NT2/D1 (cell line): ENCODE results near the gene AGRN.

Experiments used
- DNase-seq: peaks from one replicate; pipeline ENCODE4 v3.0.0-alpha.2; 2011; ENCODE audit warnings: low read depth, low spot score
- H3K27me3 ChIP-seq: 2 replicates; pipeline ENCODE4 v1.6.0; 2011; ENCODE audit warnings: mild to moderate bottlenecking; ENCODE audit not compliant: insufficient read length, insufficient read depth
- H3K36me3 ChIP-seq: 2 replicates; pipeline ENCODE4 v1.6.1; 2011; ENCODE audit warnings: mild to moderate bottlenecking, low read length, mixed read lengths; ENCODE audit not compliant: insufficient read depth, insufficient read length
- H3K4me1 ChIP-seq: 2 replicates; pipeline ENCODE4 v1.5.1; 2011; ENCODE audit not compliant: insufficient read depth, insufficient read length
- H3K4me3 ChIP-seq: 2 replicates; pipeline ENCODE4 v1.5.1; 2011; ENCODE audit warnings: low read depth; ENCODE audit not compliant: insufficient read length
- H3K9ac ChIP-seq: 2 replicates; pipeline ENCODE4 v1.6.0; 2011; ENCODE audit warnings: low read depth; ENCODE audit not compliant: insufficient read length
- H3K9me3 ChIP-seq: 2 replicates; pipeline ENCODE4 v1.5.1; 2011; ENCODE audit warnings: mild to moderate bottlenecking, low read length; ENCODE audit not compliant: insufficient read depth
- SUZ12 ChIP-seq: IDR thresholded peaks from 2 replicates; pipeline ENCODE4 v1.6.1; 2011; ENCODE audit not compliant: insufficient read length, insufficient read depth; ENCODE audit errors: extremely low read depth
- YY1 ChIP-seq: IDR thresholded peaks from 2 replicates; pipeline ENCODE4 v1.6.1; 2011; ENCODE audit not compliant: insufficient read length, insufficient read depth
- ZNF274 ChIP-seq: IDR thresholded peaks from 2 replicates; pipeline ENCODE4 v1.6.1; 2011; ENCODE audit warnings: mild to moderate bottlenecking, low read depth, low read length

Gene AGRN

GRCh38 chr1:995665-996633 lies 24.0 kb upstream of the AGRN start:
- DNase-seq, result no peak
- TF ChIP-seq ZNF274 (no peak), SUZ12 (no peak), YY1 (no peak)
- Histone ChIP-seq H3K9ac (no peak overlapping the region), H3K36me3 (peaks cover 4% of the 10 kb centered on the region), H3K27me3 (no peaks in the 10 kb centered on the region), H3K9me3 (peaks cover 11% of the 10 kb centered on the region; the same call in 1 of the 2 replicates), H3K4me3 (no peak overlapping the region), H3K4me1 (peaks cover 10% of the 10 kb centered on the region)

- peak overlapping the region; percentile 39 for H3K4me3 ChIP-seq
- peak overlapping the region; percentile 54 for H3K9ac ChIP-seq
- peaks cover 10% of the 10 kb centered on the region for H3K4me1 ChIP-seq
- H3K36me3 ChIP-seq, result peaks cover 4% of the 10 kb centered on the region
- TF ChIP-seq ZNF274, result no peak
- DNase-seq, result no peak
- no peaks in the 10 kb centered on the region for H3K27me3 ChIP-seq
- peaks cover 8% of the 10 kb centered on the region; the same call in 1 of the 2 replicates for H3K9me3 ChIP-seq
Observed at GRCh38 chr1:996851-997712, 22.8 kb upstream of the AGRN start.

- DNase-seq, result no peak
- peak overlapping the region; percentile 54 for H3K9ac ChIP-seq
- H3K27me3 ChIP-seq, result no peaks in the 10 kb centered on the region
- TF ChIP-seq SUZ12 (no peak), ZNF274 (no peak), YY1 (no peak)
- peak overlapping the region; percentile 39 for H3K4me3 ChIP-seq
- H3K4me1 ChIP-seq, result peaks cover 10% of the 10 kb centered on the region
- peaks cover 5% of the 10 kb centered on the region; the same call in 1 of the 2 replicates for H3K9me3 ChIP-seq
- H3K36me3 ChIP-seq, result peaks cover 4% of the 10 kb centered on the region
Observed at GRCh38 chr1:997713-997992, 22.3 kb upstream of the AGRN start.

- DNase-seq, result no peak
- H3K4me3 ChIP-seq, result peak overlapping the region; percentile 39
- peaks cover 4% of the 10 kb centered on the region for H3K36me3 ChIP-seq
- H3K4me1 ChIP-seq, result peaks cover 13% of the 10 kb centered on the region
- no peaks in the 10 kb centered on the region for H3K27me3 ChIP-seq
- peak overlapping the region; percentile 70 for H3K9ac ChIP-seq
- peaks cover under 1% of the 10 kb centered on the region; the same call in 1 of the 2 replicates for H3K9me3 ChIP-seq
- TF ChIP-seq SUZ12 (no peak), YY1 (no peak), ZNF274 (no peak)
Observed at GRCh38 chr1:997993-998744, 21.8 kb upstream of the AGRN start.

GRCh38 chr1:998745-998994 lies 21.2 kb upstream of the AGRN start:
- Histone ChIP-seq H3K4me1 (peaks cover 16% of the 10 kb centered on the region), H3K27me3 (no peaks in the 10 kb centered on the region), H3K36me3 (peaks cover 9% of the 10 kb centered on the region), H3K9me3 (no peaks in the 10 kb centered on the region), H3K4me3 (peak overlapping the region; percentile 66), H3K9ac (peak overlapping the region; percentile 88)
- no peak for DNase-seq
- no peak for TF ChIP-seq YY1
- no peak for TF ChIP-seq ZNF274
- TF ChIP-seq SUZ12, result no peak

- Histone ChIP-seq H3K9ac (peak overlapping the region; percentile 88), H3K9me3 (no peaks in the 10 kb centered on the region), H3K27me3 (no peaks in the 10 kb centered on the region), H3K36me3 (peaks cover 11% of the 10 kb centered on the region), H3K4me1 (peaks cover 20% of the 10 kb centered on the region), H3K4me3 (peak overlapping the region; percentile 66)
- no peak for DNase-seq
- no peak for TF ChIP-seq ZNF274
- TF ChIP-seq YY1, result no peak
- TF ChIP-seq SUZ12, result no peak
Observed at GRCh38 chr1:998995-999724, 20.8 kb upstream of the AGRN start.
